Loucy (cell line): Measurements from ENCODE around the gene ANXA4.

Experiments
- CTCF ChIP-seq: fragments of 200-600 bp; sonication (generic); conservative IDR thresholded peaks from 2 replicates; pipeline ENCODE4 v1.5.1; 2014; ENCODE audit warnings: mild to moderate bottlenecking, antibody characterized with exemption, low read length
- EZH2phosphoT487 ChIP-seq: fragments of 200-600 bp; IDR thresholded peaks from 2 replicates; pipeline ENCODE4 v1.6.1; 2018; ENCODE audit warnings: antibody characterized with exemption, mild to moderate bottlenecking, moderate library complexity, borderline replicate concordance

GRCh38 chr2:69815717-69816116, 73.8 kb downstream of the ANXA4 start:
- TF ChIP-seq CTCF (no peak), EZH2phosphoT487 (no peak)
